GM23248 (cell line): ENCODE results near the gene SMAP2. TPM values are rescaled to one million over a fixed set of nuclear protein-coding genes. Genes with fewer than 3 reads are reported as not detected.
A peak's percentile ranks its signal among the peaks of the same experiment; 100 is the strongest.

Experiments
- DNase-seq: peaks from one replicate; pipeline ENCODE4 v3.0.0-alpha.2; 2015
- H2AFZ ChIP-seq: fragments of 200-600 bp; sonication (generic); 2 replicates; pipeline ENCODE4 v1.6.1; 2016; ENCODE audit warnings: antibody characterized with exemption
- H3F3A ChIP-seq: fragments of 200-600 bp; sonication (generic); 2 replicates; pipeline ENCODE4 v1.6.1; 2016; ENCODE audit warnings: mild to moderate bottlenecking, antibody characterized with exemption, mixed run types; ENCODE audit not compliant: insufficient read depth
- H3K27ac ChIP-seq: fragments of 200-600 bp; sonication (generic); 2 replicates; pipeline ENCODE4 v1.5.1; 2016; ENCODE audit warnings: mild to moderate bottlenecking
- H3K27me3 ChIP-seq: fragments of 200-600 bp; sonication (generic); replicated peaks from 2 replicates; pipeline ENCODE4 v1.6.1; 2016; ENCODE audit warnings: mild to moderate bottlenecking; ENCODE audit not compliant: insufficient read depth
- H3K36me3 ChIP-seq: fragments of 200-600 bp; sonication (generic); 2 replicates; pipeline ENCODE4 v1.6.1; 2016; ENCODE audit warnings: low read depth, mild to moderate bottlenecking
- H3K4me1 ChIP-seq: fragments of 200-600 bp; sonication (generic); 2 replicates; pipeline ENCODE4 v1.6.1; 2016; ENCODE audit warnings: mild to moderate bottlenecking; ENCODE audit not compliant: insufficient read depth
- H3K4me2 ChIP-seq: fragments of 200-600 bp; sonication (generic); one replicate; pipeline ENCODE4 v1.6.1; 2016; ENCODE audit warnings: mild to moderate bottlenecking; ENCODE audit not compliant: unreplicated experiment
- H3K4me3 ChIP-seq: fragments of 200-600 bp; sonication (generic); 2 replicates; pipeline ENCODE4 v1.5.1; 2016; ENCODE audit warnings: mild to moderate bottlenecking
- H3K79me2 ChIP-seq: fragments of 200-600 bp; sonication (generic); 2 replicates; pipeline ENCODE4 v1.6.1; 2016; ENCODE audit warnings: mild to moderate bottlenecking; ENCODE audit not compliant: insufficient read depth
- H3K9ac ChIP-seq: fragments of 200-600 bp; sonication (generic); 2 replicates; pipeline ENCODE4 v1.6.1; 2016; ENCODE audit warnings: mild to moderate bottlenecking
- H3K9me2 ChIP-seq: fragments of 200-600 bp; sonication (generic); 2 replicates; pipeline ENCODE4 v1.6.1; 2016; ENCODE audit warnings: mixed run types, mild to moderate bottlenecking, moderate library complexity; ENCODE audit not compliant: insufficient read depth
- H3K9me3 ChIP-seq: fragments of 200-600 bp; sonication (generic); one replicate; pipeline ENCODE4 v1.6.1; 2017; ENCODE audit warnings: low read depth
- H4K20me1 ChIP-seq: fragments of 200-600 bp; sonication (generic); 2 replicates; pipeline ENCODE4 v1.6.0; 2016; ENCODE audit not compliant: insufficient read depth
- EZH2 ChIP-seq: fragments of 200-600 bp; sonication (generic); IDR thresholded peaks from 2 replicates; pipeline ENCODE4 v1.6.1; 2018; ENCODE audit warnings: antibody characterized with exemption, mild to moderate bottlenecking; ENCODE audit not compliant: insufficient read depth, poor library complexity, severe bottlenecking
- EZH2phosphoT487 ChIP-seq: fragments of 200-600 bp; sonication (generic); IDR thresholded peaks from 2 replicates; pipeline ENCODE4 v1.6.1; 2018; ENCODE audit warnings: antibody characterized with exemption, moderate library complexity, mild to moderate bottlenecking, low read depth; ENCODE audit not compliant: insufficient read depth
- WGBS, 2 experiments: methylation state at CpG; one replicate each; pipeline ENCODE4 v1.1.6; 2015 to 2017; ENCODE audit warnings: low lambda C conversion rate in 2 of 2, low coverage in 1 of 2; ENCODE audit errors: missing lambda C conversion rate in 2 of 2; 5-methylcytosine and 5-hydroxymethylcytosine counted together
- in situ Hi-C: fragments of 300-500 bp; cut with MboI; formaldehyde crosslinking; loops from 2 replicates; pipeline ENCODE4 v1.15.0; 2020
- polyA plus RNA-seq: library from polyadenylated mRNA; unstranded; fragments of >200 nt; fragmentation: Nextera tagmentation; extraction: Ambion mirVana; gene quantifications from 2 replicates; pipeline ENCODE4 v1.2.1, GENCODE V29; 2016
- total RNA-seq: library from RNA; depleted of rRNA; stranded (reverse); fragments of >200 nt; shearing (Covaris generic); gene quantifications from 2 replicates; pipeline ENCODE4 v1.2.3, GENCODE V29; 2014

SMAP2 gene
- total and polyA plus RNA-seq, 2 experiments from 2014 or later = 12.2 to 14.3 TPM

DNA sequence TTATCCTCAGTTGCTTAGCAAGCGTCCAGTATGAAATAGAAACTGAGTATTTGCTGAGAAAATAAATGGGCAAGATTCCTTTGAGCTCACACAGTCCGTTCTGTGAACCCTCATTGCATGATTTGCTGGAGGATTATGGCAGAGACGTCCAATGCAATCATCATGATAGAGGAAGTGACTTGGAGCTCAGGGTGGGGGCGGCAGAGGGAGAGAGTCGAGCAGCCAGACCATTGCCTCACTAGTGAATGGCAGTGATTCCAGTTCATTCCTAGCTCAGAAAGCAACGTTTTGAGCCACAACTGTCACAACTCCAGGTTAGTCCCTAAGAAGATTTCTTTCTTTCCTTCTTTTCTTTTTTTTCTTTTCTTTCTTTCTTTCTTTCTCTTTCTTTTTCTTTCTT lies 28.9 kb upstream of the SMAP2 start:
- Histone ChIP-seq H3K4me3 (peak overlapping the region; percentile 47), H3K4me2 (peak overlapping the region; percentile 65), H2AFZ (peak overlapping the region; percentile 94), H3K27me3 (no peaks in the 10 kb centered on the region), H3K27ac (peak overlapping the region; percentile 21; the same call in 1 of the 2 replicates), H3K9ac (peak overlapping the region; percentile 39), H3K79me2 (no peaks in the 10 kb centered on the region), H3K9me3 (no peaks in the 10 kb centered on the region), H4K20me1 (no peaks in the 10 kb centered on the region), H3K36me3 (no peaks in the 10 kb centered on the region), H3F3A (no peaks in the 10 kb centered on the region), H3K9me2 (no peaks in the 10 kb centered on the region), H3K4me1 (peaks cover 4% of the 10 kb centered on the region; the same call in 1 of the 2 replicates)
- in situ Hi-C loops = no loop called here
- no peak for TF ChIP-seq EZH2phosphoT487
- peak; percentile 81 for DNase-seq
- WGBS, 2 experiments = 10 to 11% methylated on average over 6 of the region's 6 CpGs

DNA sequence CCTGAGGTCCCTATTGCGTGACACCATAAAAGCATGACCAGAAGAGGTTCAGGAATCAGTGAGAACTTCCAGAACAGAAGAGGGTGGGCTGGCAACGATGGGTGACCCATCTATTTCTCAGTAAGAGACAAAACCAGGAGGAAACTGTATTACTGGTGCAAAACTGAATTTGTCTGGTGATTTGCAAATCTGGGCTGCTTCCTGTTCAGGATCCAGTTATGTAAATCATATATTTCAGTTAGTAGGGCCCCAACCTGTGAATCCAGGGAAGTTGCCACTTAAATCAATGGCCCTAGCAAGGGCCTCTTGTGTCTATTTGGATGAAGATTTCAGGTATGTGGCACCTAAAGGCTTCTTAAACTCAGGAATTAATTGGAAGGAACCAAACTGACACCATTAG lies 23.1 kb upstream of the SMAP2 start:
- H3K9me2 ChIP-seq = no peaks in the 10 kb centered on the region
- no peaks in the 10 kb centered on the region for H3K27me3 ChIP-seq
- WGBS, 2 experiments = 45 to 61% methylated on average over 2 of the region's 2 CpGs
- H3K4me3 ChIP-seq = no peak overlapping the region
- H3F3A ChIP-seq = no peaks in the 10 kb centered on the region
- no peak for DNase-seq
- H4K20me1 ChIP-seq = no peaks in the 10 kb centered on the region
- in situ Hi-C loops = no loop called here
- H2AFZ ChIP-seq = no peak overlapping the region
- no peaks in the 10 kb centered on the region for H3K36me3 ChIP-seq
- no peak overlapping the region for H3K4me2 ChIP-seq
- H3K9ac ChIP-seq = no peak overlapping the region
- no peaks in the 10 kb centered on the region for H3K9me3 ChIP-seq
- no peak overlapping the region for H3K27ac ChIP-seq
- TF ChIP-seq EZH2phosphoT487 = no peak
- TF ChIP-seq EZH2 = no peak
- no peaks in the 10 kb centered on the region for H3K79me2 ChIP-seq
- H3K4me1 ChIP-seq = no peaks in the 10 kb centered on the region

DNA sequence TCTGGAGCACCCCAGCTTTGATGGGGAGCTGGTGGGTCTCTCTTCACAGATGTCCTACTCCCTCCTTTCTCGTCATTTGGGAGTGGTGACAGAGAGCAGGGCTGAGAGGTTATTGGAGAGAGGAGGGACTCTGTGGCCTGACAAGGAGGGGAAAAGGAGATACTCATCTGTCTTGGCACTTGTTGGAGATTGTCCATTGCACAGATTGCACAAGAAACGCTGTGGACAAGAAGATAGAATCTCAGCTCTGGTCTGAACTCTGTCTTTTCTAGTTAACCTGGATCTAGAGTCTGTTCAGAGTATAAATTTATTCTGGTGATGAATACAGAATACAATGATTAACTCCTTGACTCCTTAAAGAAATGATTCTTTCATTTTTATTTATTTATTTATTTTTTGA lies 22.4 kb upstream of the SMAP2 start:
- no peak overlapping the region for H2AFZ ChIP-seq
- WGBS, 2 experiments = 62 to 67% methylated on average over 2 of the region's 2 CpGs
- H4K20me1 ChIP-seq = no peaks in the 10 kb centered on the region
- H3K79me2 ChIP-seq = no peaks in the 10 kb centered on the region
- no peaks in the 10 kb centered on the region for H3K36me3 ChIP-seq
- H3K4me2 ChIP-seq = no peak overlapping the region
- no peak for DNase-seq
- no peaks in the 10 kb centered on the region for H3F3A ChIP-seq
- in situ Hi-C loops = no loop called here
- H3K9ac ChIP-seq = no peak overlapping the region
- no peaks in the 10 kb centered on the region for H3K9me3 ChIP-seq
- H3K4me3 ChIP-seq = no peak overlapping the region
- H3K4me1 ChIP-seq = no peaks in the 10 kb centered on the region
- no peak overlapping the region for H3K27ac ChIP-seq
- H3K27me3 ChIP-seq = no peaks in the 10 kb centered on the region
- H3K9me2 ChIP-seq = no peaks in the 10 kb centered on the region
- TF ChIP-seq EZH2phosphoT487 (no peak), EZH2 (no peak)

DNA sequence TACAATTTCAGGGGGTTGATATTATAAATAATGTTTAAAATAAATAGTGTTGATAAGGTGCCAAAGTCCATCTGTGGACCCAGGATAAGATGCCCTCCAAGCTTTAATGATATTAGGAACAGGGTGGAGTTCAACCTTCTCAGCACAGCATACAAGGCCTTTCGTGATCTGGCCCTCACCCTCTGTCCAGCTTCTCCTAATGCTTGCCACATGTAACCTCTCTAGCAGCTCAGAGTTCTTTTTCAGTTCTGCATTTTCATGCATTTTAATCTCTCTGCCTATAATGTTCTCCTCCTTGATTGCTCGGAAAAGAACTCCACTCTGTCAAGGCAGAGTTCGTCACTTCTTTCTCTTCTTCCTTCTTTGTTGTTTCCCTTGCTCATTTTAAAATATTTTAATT lies 21.4 kb upstream of the SMAP2 start:
- TF ChIP-seq EZH2phosphoT487 = no peak
- TF ChIP-seq EZH2 = no peak
- WGBS, 2 experiments = 67 to 72% methylated on average over 3 of the region's 3 CpGs
- H3K79me2 ChIP-seq = no peaks in the 10 kb centered on the region
- no peak overlapping the region for H3K4me2 ChIP-seq
- no peaks in the 10 kb centered on the region for H3K4me1 ChIP-seq
- H3K36me3 ChIP-seq = no peaks in the 10 kb centered on the region
- H3F3A ChIP-seq = no peaks in the 10 kb centered on the region
- H3K9me3 ChIP-seq = no peaks in the 10 kb centered on the region
- no peak overlapping the region for H3K9ac ChIP-seq
- no peak overlapping the region for H3K4me3 ChIP-seq
- no peak overlapping the region for H2AFZ ChIP-seq
- no peaks in the 10 kb centered on the region for H3K27me3 ChIP-seq
- H4K20me1 ChIP-seq = no peaks in the 10 kb centered on the region
- in situ Hi-C loops = no loop called here
- H3K9me2 ChIP-seq = no peaks in the 10 kb centered on the region
- H3K27ac ChIP-seq = no peak overlapping the region
- DNase-seq = no peak

DNA sequence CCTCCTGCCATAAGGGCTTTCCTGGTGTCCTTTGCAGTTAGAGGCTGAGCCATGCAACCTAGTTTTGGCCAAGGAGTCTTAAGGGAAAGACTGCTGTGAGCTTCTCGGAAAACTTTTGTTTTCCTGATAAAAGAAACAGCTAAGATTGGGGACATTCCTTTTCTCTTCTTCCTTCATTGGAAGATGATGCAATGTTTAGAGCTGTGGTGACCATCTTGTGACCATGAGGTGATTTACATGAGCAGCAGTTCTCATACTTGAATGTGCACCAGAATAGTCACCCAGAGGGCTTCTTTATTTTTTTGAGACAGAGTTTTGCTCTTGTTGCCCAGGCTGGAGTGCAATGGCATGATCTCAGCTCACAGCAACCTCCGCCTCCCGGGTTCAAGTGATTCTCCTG lies 20.4 kb upstream of the SMAP2 start:
- Histone ChIP-seq H3K36me3 (no peaks in the 10 kb centered on the region), H3K27me3 (no peaks in the 10 kb centered on the region), H3K9me3 (no peaks in the 10 kb centered on the region), H3K9me2 (no peaks in the 10 kb centered on the region), H3K4me3 (no peak overlapping the region), H4K20me1 (no peaks in the 10 kb centered on the region), H3K79me2 (no peaks in the 10 kb centered on the region), H3K27ac (no peak overlapping the region), H2AFZ (no peak overlapping the region), H3K4me1 (no peaks in the 10 kb centered on the region), H3K9ac (no peak overlapping the region), H3F3A (no peaks in the 10 kb centered on the region), H3K4me2 (no peak overlapping the region)
- no peak for DNase-seq
- in situ Hi-C loops = no loop called here
- 64 to 84% methylated on average over 3 of the region's 3 CpGs for WGBS, 2 experiments
- TF ChIP-seq EZH2phosphoT487 = no peak
